Mesendoderm (in vitro differentiated cells): ENCODE measurements around the gene STK25.

Experiments
- DNase-seq: peaks from one replicate; pipeline ENCODE4 v3.0.0; 2013
- H2AK5ac ChIP-seq: 2 replicates; pipeline ENCODE4 v1.6.1; 2013; ENCODE audit warnings: low read length, inconsistent platforms
- H2BK120ac ChIP-seq: 2 replicates; pipeline ENCODE4 v1.6.1; 2013; ENCODE audit warnings: low read depth, mild to moderate bottlenecking, low read length, moderate library complexity, mixed read lengths
- H2BK15ac ChIP-seq: replicated peaks from 2 replicates; pipeline ENCODE4 v1.6.1; 2013; ENCODE audit warnings: low read depth, mild to moderate bottlenecking, moderate library complexity
- H2BK5ac ChIP-seq: 2 replicates; pipeline ENCODE4 v1.6.1; 2013; ENCODE audit warnings: low read length, inconsistent platforms
- H3K18ac ChIP-seq: 2 replicates; pipeline ENCODE4 v1.6.1; 2013; ENCODE audit warnings: mild to moderate bottlenecking, low read length, mixed read lengths
- H3K23ac ChIP-seq: one replicate; pipeline ENCODE4 v1.6.1; 2013; ENCODE audit warnings: low read length
- H3K27ac ChIP-seq: 2 replicates; pipeline ENCODE4 v1.5.1; 2013; ENCODE audit warnings: low read depth, mild to moderate bottlenecking, inconsistent platforms, low read length, moderate library complexity
- H3K27me3 ChIP-seq: 2 replicates; pipeline ENCODE4 v1.6.1; 2013; ENCODE audit warnings: low read length, control low read depth, mild to moderate bottlenecking, inconsistent platforms; ENCODE audit not compliant: insufficient read depth, poor library complexity
- H3K36me3 ChIP-seq: 2 replicates; pipeline ENCODE4 v1.6.1; 2013; ENCODE audit warnings: low read length, inconsistent platforms; ENCODE audit not compliant: control insufficient read depth, insufficient read depth
- H3K4ac ChIP-seq: one replicate; pipeline ENCODE4 v1.6.1; 2013; ENCODE audit warnings: low read depth, mild to moderate bottlenecking, low read length, moderate library complexity
- H3K4me1 ChIP-seq: 2 replicates; pipeline ENCODE4 v1.6.1; 2013; ENCODE audit warnings: low read depth, low read length, inconsistent platforms; ENCODE audit not compliant: control insufficient read depth
- H3K4me2 ChIP-seq: 2 replicates; pipeline ENCODE4 v1.6.1; 2013; ENCODE audit warnings: low read length
- H3K4me3 ChIP-seq: 2 replicates; pipeline ENCODE4 v1.5.1; 2013; ENCODE audit warnings: mild to moderate bottlenecking, low read length
- H3K56ac ChIP-seq: one replicate; pipeline ENCODE4 v1.6.1; 2013; ENCODE audit warnings: low read length
- H3K79me1 ChIP-seq: 2 replicates; pipeline ENCODE4 v1.6.1; 2013; ENCODE audit warnings: low read length, inconsistent platforms
- H3K79me2 ChIP-seq: 2 replicates; pipeline ENCODE4 v1.6.1; 2013; ENCODE audit warnings: mild to moderate bottlenecking, low read length; ENCODE audit not compliant: control insufficient read depth, insufficient read depth
- H3K9ac ChIP-seq: 2 replicates; pipeline ENCODE4 v1.6.1; 2013; ENCODE audit warnings: low read length, inconsistent platforms
- H4K5ac ChIP-seq: one replicate; pipeline ENCODE4 v1.6.1; 2013; ENCODE audit warnings: low read length
- H4K8ac ChIP-seq: one replicate; pipeline ENCODE4 v1.6.1; 2013; ENCODE audit warnings: low read depth, mild to moderate bottlenecking, control low read depth, low read length, moderate library complexity
- WGBS: extraction: QIAGEN DNeasy Blood & Tissue Kit; methylation state at CpG from one replicate; pipeline ENCODE4 v1.1.7; 2013; ENCODE audit warnings: low lambda C conversion rate, missing lambda C conversion rate; ENCODE audit not compliant: insufficient coverage; ENCODE audit errors: extremely low coverage; 5-methylcytosine and 5-hydroxymethylcytosine counted together

Gene STK25

DNA sequence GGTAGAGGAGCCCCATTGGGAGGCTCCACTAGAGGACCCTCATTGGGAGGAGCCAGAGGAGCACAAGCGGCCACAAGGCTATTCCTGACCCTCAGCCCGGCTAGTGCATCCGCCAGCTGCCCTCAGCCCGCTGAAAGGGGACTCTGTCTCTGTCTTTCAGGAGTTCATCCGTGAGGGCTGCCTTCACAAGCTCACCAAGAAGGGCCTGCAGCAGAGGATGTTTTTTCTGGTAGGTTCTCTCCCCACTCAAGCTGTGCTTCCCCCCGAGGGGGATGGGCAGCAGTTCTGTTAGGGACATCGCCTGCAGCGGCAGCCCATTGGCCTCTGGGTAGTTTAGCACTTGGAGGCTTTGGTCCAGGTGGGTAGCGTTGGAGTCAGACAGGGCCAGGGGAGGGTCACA is 25.1 kb downstream of the STK25 start:
- Histone ChIP-seq H3K18ac (no peak overlapping the region), H3K9ac (no peak overlapping the region), H3K56ac (no peak overlapping the region), H3K79me1 (no peaks in the 10 kb centered on the region), H2BK5ac (no peak overlapping the region), H3K4me1 (no peaks in the 10 kb centered on the region), H4K5ac (no peak overlapping the region), H2BK120ac (no peak overlapping the region), H3K36me3 (no peaks in the 10 kb centered on the region), H2BK15ac (no peak overlapping the region), H3K23ac (no peak overlapping the region), H3K79me2 (no peaks in the 10 kb centered on the region), H3K27ac (no peak overlapping the region), H4K8ac (no peak overlapping the region), H3K27me3 (no peaks in the 10 kb centered on the region), H3K4me3 (no peak overlapping the region), H2AK5ac (no peak overlapping the region), H3K4ac (no peak overlapping the region), H3K4me2 (no peak overlapping the region)
- no peak for DNase-seq
- WGBS, result no CpG with 5 or more reads among the region's 9 CpGs

DNA sequence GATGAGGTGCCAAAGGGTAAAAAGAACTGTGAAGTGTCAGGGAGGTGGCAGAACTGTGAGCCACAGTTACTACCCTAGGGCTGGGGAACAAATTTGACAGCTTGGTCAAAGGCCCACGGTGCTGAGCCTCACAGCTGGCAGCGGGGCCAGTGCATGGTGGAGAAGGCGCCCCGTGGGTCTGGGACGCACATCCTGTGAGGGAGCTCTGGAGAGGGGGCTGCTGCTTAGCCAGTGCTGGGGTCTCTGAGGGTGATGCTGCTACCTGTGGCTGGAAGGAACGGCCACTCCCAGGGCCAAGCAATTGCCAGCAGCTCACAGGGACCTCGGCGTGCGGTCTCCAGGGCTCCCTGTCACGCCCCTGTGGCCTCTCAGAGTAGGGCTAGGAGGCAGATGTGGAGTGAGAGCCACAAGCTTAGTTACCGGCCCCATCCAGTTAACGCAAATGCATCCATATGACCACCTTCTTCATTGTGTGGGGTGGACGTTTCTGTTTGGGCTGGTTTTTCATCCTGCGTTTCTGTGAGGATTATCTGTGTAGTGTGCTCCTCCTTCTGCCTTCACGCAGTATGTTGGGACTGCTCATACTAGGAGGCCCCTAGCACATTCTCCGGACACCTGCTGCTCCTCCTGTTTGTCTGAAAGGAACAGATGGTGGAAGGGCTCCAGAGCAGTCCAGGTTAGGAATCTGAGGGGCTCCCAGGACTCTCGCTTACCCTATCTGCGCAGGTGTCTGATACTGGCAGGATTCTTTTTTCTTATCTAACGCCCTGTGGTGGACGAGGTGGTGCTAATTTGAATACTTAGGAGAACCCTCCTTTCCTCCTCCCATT is 26.0 kb downstream of the STK25 start:
- H3K79me2 ChIP-seq, result no peaks in the 10 kb centered on the region
- H3K23ac ChIP-seq, result no peak overlapping the region
- H2BK15ac ChIP-seq, result no peak overlapping the region
- H3K4me3 ChIP-seq, result no peak overlapping the region
- no peak overlapping the region for H2AK5ac ChIP-seq
- no peak overlapping the region for H4K8ac ChIP-seq
- no peaks in the 10 kb centered on the region for H3K79me1 ChIP-seq
- H3K4me2 ChIP-seq, result no peak overlapping the region
- no peak overlapping the region for H4K5ac ChIP-seq
- no peaks in the 10 kb centered on the region for H3K36me3 ChIP-seq
- DNase-seq, result no peak
- H3K27ac ChIP-seq, result no peak overlapping the region
- no peak overlapping the region for H2BK5ac ChIP-seq
- H3K4me1 ChIP-seq, result no peaks in the 10 kb centered on the region
- no peak overlapping the region for H3K9ac ChIP-seq
- H2BK120ac ChIP-seq, result no peak overlapping the region
- H3K4ac ChIP-seq, result no peak overlapping the region
- H3K18ac ChIP-seq, result no peak overlapping the region
- no peaks in the 10 kb centered on the region for H3K27me3 ChIP-seq
- no CpG with 5 or more reads among the region's 20 CpGs for WGBS
- no peak overlapping the region for H3K56ac ChIP-seq

DNA sequence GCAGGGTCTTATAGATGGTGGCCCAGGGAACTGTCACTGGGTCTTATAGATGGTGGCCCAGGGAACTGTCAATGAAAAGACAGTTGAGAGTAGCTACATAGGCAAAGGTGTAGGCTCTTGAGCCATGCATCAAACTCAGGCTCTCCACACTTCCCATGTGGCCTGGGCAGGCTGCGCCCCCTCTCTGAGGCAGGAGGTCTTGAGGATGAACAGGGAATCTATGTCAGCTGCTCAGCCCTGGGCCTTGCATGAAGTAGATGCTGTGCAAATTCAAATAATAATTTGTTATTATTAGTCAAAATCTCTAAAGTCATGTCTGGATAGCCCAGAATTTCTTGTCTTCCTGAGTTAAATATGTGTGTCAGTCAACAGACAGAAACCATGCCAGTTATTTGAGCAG is 26.7 kb downstream of the STK25 start:
- H3K4me2 ChIP-seq, result no peak overlapping the region
- no peak overlapping the region for H3K23ac ChIP-seq
- no peaks in the 10 kb centered on the region for H3K79me2 ChIP-seq
- no peak overlapping the region for H2BK15ac ChIP-seq
- H3K4me3 ChIP-seq, result no peak overlapping the region
- no peak overlapping the region for H4K8ac ChIP-seq
- H3K4ac ChIP-seq, result no peak overlapping the region
- H3K4me1 ChIP-seq, result no peaks in the 10 kb centered on the region
- H3K27ac ChIP-seq, result no peak overlapping the region
- H4K5ac ChIP-seq, result no peak overlapping the region
- WGBS, result no CpG with 5 or more reads among the region's 1 CpG
- no peak overlapping the region for H3K56ac ChIP-seq
- no peak overlapping the region for H2AK5ac ChIP-seq
- no peaks in the 10 kb centered on the region for H3K79me1 ChIP-seq
- H2BK5ac ChIP-seq, result no peak overlapping the region
- H2BK120ac ChIP-seq, result no peak overlapping the region
- no peak for DNase-seq
- H3K18ac ChIP-seq, result no peak overlapping the region
- H3K27me3 ChIP-seq, result no peaks in the 10 kb centered on the region
- H3K36me3 ChIP-seq, result no peaks in the 10 kb centered on the region
- no peak overlapping the region for H3K9ac ChIP-seq

DNA sequence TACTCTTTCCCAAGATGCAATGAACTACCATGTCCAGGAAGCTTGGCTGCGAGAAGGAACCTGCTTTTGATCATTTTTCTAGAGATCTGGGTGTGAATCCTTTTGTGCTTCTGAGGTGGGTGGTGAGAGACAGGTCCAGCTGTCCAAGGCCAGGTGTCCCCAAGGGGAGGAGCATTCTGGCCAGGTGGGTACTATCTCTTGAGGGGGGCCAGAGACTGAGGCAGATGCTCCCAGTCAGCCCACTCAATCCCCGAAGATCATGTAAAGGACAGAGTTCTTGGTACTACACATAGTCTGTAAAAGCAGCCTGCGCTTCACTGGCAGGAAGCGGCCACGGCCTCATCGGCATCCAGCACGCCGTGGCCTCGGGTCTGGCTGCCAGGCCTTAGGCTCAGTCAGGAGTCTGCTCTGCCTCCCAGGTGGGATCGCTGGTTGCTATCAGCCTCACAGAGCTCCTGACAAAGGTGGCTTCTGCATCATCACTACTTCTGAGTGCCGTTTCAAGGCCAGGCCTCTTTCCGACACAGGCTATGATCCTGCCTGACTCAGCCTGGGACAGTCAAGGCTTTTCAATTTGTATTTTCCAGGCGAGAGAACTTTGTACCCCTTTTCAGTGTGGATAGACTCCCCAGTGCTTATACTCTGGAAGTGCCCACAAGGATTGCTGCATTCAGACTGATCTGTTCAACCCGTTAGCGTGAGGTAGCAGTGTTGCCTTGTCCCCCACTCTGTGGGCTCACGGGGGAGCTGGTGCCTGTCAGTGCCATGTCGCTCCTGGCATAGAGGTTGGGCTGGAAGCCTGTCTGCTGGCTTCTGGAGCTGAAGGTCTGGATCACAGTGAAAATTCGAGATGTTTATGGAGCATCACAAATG is 29.1 kb downstream of the STK25 start:
- Histone ChIP-seq H4K8ac (no peak overlapping the region), H2AK5ac (no peak overlapping the region), H4K5ac (no peak overlapping the region), H3K4me1 (no peaks in the 10 kb centered on the region), H3K23ac (no peak overlapping the region), H3K79me1 (no peaks in the 10 kb centered on the region), H3K4me3 (no peak overlapping the region), H2BK120ac (no peak overlapping the region), H2BK5ac (no peak overlapping the region), H3K9ac (no peak overlapping the region), H3K4me2 (no peak overlapping the region), H3K27me3 (no peaks in the 10 kb centered on the region), H3K79me2 (no peaks in the 10 kb centered on the region), H3K18ac (no peak overlapping the region), H3K56ac (no peak overlapping the region), H2BK15ac (no peak overlapping the region), H3K36me3 (no peaks in the 10 kb centered on the region), H3K27ac (no peak overlapping the region), H3K4ac (no peak overlapping the region)
- no CpG with 5 or more reads among the region's 18 CpGs for WGBS
- DNase-seq, result no peak

DNA sequence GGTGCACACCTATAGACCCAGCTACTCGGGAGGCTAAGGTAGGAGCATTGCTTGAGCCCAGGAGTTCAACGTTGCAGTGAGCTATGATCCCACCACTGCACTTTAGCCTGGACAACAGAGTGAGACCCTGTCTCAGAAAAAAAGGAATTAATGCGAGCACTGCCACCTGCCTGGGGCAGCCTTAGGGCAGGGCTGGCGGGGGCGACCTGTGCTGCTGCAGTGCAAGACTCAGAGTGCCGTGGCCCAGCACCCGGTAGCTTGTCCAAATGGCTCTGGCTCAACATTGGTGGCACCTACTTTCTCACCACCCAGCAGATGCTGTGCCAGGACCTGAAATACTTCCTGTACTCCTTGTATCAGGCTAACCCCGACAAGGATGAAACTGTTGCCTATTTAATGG is 30.2 kb downstream of the STK25 start:
- Histone ChIP-seq H3K27ac (no peak overlapping the region), H4K5ac (no peak overlapping the region), H3K56ac (no peak overlapping the region), H3K27me3 (no peaks in the 10 kb centered on the region), H2BK15ac (no peak overlapping the region), H4K8ac (no peak overlapping the region), H3K4me1 (no peaks in the 10 kb centered on the region), H3K18ac (no peak overlapping the region), H3K4ac (no peak overlapping the region), H2AK5ac (no peak overlapping the region), H3K36me3 (no peaks in the 10 kb centered on the region), H3K9ac (no peak overlapping the region), H3K23ac (no peak overlapping the region), H3K79me1 (no peaks in the 10 kb centered on the region), H3K4me2 (no peak overlapping the region), H2BK5ac (no peak overlapping the region), H3K79me2 (no peaks in the 10 kb centered on the region), H2BK120ac (no peak overlapping the region), H3K4me3 (no peak overlapping the region)
- WGBS, result no CpG with 5 or more reads among the region's 8 CpGs
- DNase-seq, result no peak
